Measurements from ENCODE around the gene RAD51B.
A peak's percentile ranks its signal among the peaks of the same experiment; 100 is the strongest.

Gene RAD51B

GRCh38 chr14:68467425-68467824 is 647.8 kb downstream of the RAD51B start:
- no peak for TF ChIP-seq CTCF (conservative IDR thresholded peaks at IDR 0.05; ENCODE audit: control insufficient read depth, insufficient read depth, low read depth, low read length)
- no peak for DNase-seq (ENCODE audit: low read depth)

GRCh38 chr14:68468437-68469207 is 649.0 kb downstream of the RAD51B start:
- no peak overlapping the region for H3K4me3 ChIP-seq (ENCODE audit: control insufficient read depth, low read depth, low read length)
- TF ChIP-seq CTCF (conservative IDR thresholded peaks at IDR 0.05; ENCODE audit: control insufficient read depth, insufficient read depth, low read depth, low read length), result no peak
- peak; percentile 87 for DNase-seq (ENCODE audit: low read depth)

More at GRCh38 chr14:68467425-68467824, 647.8 kb downstream of the RAD51B start:
- no peak overlapping the region for H3K4me3 ChIP-seq (ENCODE audit: control insufficient read depth, low read depth, low read length)

GRCh38 chr14:68469208-68469713 is 649.7 kb downstream of the RAD51B start:
- DNase-seq (ENCODE audit: low read depth), result no peak
- TF ChIP-seq CTCF (conservative IDR thresholded peaks at IDR 0.05; ENCODE audit: control insufficient read depth, insufficient read depth, low read depth, low read length), result no peak
- no peak overlapping the region for H3K4me3 ChIP-seq (ENCODE audit: control insufficient read depth, low read depth, low read length)

- no peak for DNase-seq (ENCODE audit: low read depth)
Measured at GRCh38 chr14:68470361-68470760, 650.8 kb downstream of the RAD51B start.

GRCh38 chr14:68471029-68471963 is 651.7 kb downstream of the RAD51B start:
- no peak for DNase-seq (ENCODE audit: low read depth)
- no peak for TF ChIP-seq CTCF (conservative IDR thresholded peaks at IDR 0.05; ENCODE audit: control insufficient read depth, insufficient read depth, low read depth, low read length)

More at GRCh38 chr14:68470361-68470760, 650.8 kb downstream of the RAD51B start:
- H3K4me3 ChIP-seq (ENCODE audit: control insufficient read depth, low read depth, low read length), result no peak overlapping the region
- no peak for TF ChIP-seq CTCF (conservative IDR thresholded peaks at IDR 0.05; ENCODE audit: control insufficient read depth, insufficient read depth, low read depth, low read length)

GRCh38 chr14:68471964-68472508 is 652.5 kb downstream of the RAD51B start:
- no peak for TF ChIP-seq CTCF (conservative IDR thresholded peaks at IDR 0.05; ENCODE audit: control insufficient read depth, insufficient read depth, low read depth, low read length)
- no peak for DNase-seq (ENCODE audit: low read depth)
- no peak overlapping the region for H3K4me3 ChIP-seq (ENCODE audit: control insufficient read depth, low read depth, low read length)

More at GRCh38 chr14:68471029-68471963, 651.7 kb downstream of the RAD51B start:
- H3K4me3 ChIP-seq (ENCODE audit: control insufficient read depth, low read depth, low read length), result no peak overlapping the region

Data from fibroblast of mammary gland (primary cell).